Activated naive CD8-positive, alpha-beta T cell treated with anti-CD3 and anti-CD28 coated beads, Interleukin-2, amount 10 ng/mL, durations not matched to agents 7 days and 5 days (primary cell): ENCODE data around the gene ENTHD1. TPM values are rescaled to one million over a fixed set of nuclear protein-coding genes. Genes with fewer than 3 reads are reported as not detected.
A peak's percentile ranks its signal among the peaks of the same experiment; 100 is the strongest.

Source experiments
- ATAC-seq: fragments of 150-1000 bp; cut with Tn5 transposase; one replicate; pipeline ENCODE4 v1.10.0; 2021; ENCODE audit warnings: low read depth, moderate library complexity
- POLR2A ChIA-PET: fragments of 350-600 bp; sonication (Branson Sonifier 250); formaldehyde crosslinking; loops from one replicate; lab custom pipeline; 2021; ENCODE audit warnings: antibody characterized with exemption; lab: Charles Lee
- DNase-seq: peaks from one replicate; pipeline ENCODE4 v3.0.0; 2021
- H3K27ac Mint-ChIP-seq: one replicate; pipeline ENCODE4 v1.8.0; 2022; ENCODE audit warnings: mild to moderate bottlenecking, mixed read lengths
- H3K27me3 Mint-ChIP-seq: one replicate; pipeline ENCODE4 v1.8.0; 2022; ENCODE audit warnings: mild to moderate bottlenecking, moderate library complexity, mixed read lengths
- H3K36me3 Mint-ChIP-seq: one replicate; pipeline ENCODE4 v1.8.0; 2021; ENCODE audit warnings: mild to moderate bottlenecking, mixed read lengths
- H3K4me1 Mint-ChIP-seq: one replicate; pipeline ENCODE4 v1.8.0; 2021; ENCODE audit warnings: mixed read lengths
- H3K4me3 Mint-ChIP-seq: one replicate; pipeline ENCODE4 v1.8.0; 2022; ENCODE audit warnings: mild to moderate bottlenecking, moderate library complexity, mixed read lengths
- H3K9me3 Mint-ChIP-seq: one replicate; pipeline ENCODE4 v1.8.0; 2021; ENCODE audit warnings: mixed read lengths
- total RNA-seq, 2 experiments: library from RNA; stranded (reverse); gene quantifications; one replicate each; pipeline ENCODE4 v1.2.3, GENCODE V29; 2021

Gene ENTHD1, protein sequence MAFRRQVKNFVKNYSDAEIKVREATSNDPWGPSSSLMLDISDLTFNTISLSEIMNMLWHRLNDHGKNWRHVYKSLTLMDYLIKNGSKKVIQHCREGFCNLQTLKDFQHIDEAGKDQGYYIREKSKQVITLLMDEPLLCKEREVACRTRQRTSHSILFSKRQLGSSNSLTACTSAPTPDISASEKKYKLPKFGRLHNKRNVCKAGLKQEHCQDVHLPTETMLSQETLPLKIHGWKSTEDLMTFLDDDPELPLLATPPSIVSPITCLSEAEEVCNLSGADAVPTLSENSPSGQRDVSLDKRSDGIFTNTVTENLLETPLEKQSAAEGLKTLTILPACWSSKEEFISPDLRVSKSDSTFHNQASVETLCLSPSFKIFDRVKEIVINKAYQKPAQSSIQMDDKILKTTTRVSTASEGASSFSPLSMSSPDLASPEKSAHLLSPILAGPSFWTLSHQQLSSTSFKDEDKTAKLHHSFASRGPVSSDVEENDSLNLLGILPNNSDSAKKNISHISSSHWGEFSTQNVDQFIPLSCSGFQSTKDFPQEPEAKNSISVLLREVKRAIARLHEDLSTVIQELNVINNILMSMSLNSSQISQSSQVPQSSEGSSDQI
- total RNA-seq: under 1 TPM; 0.11 to 0.34 TPM

DNA sequence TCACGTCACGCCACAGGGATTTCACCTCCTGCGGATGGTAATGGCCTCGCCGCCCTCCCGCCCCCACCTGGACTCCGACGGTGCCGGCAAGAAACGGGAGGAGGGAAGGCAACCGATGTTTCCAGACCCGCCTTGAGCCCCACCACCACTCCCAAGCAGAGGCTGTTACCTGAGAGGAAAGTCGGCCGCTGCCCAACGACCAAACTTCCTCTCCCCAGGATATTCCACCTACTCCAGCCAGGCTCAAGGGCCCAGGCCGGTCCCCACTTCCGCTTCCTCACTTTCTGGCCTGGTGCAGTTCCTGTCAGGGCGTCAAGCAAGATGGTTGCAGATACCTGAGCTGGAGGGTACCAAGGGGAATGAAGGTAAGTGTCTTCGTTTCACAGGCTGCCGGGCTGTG, at the start of gene ENTHD1:
TSS of gene ENTHD1 (minus strand) at position 235 of the 400 bp plus-strand sequence. CDS start 6,012 bp downstream, outside the sequence.
- no peaks in the 10 kb centered on the region for H3K9me3 Mint-ChIP-seq
- no peak within 1 kb of the TSS for H3K4me3 Mint-ChIP-seq
- ATAC-seq: no peak
- DNase-seq: no peak
- no peaks in the 10 kb centered on the region for H3K27me3 Mint-ChIP-seq
- peaks cover 5% of the 10 kb centered on the region for H3K4me1 Mint-ChIP-seq
- peaks cover 5% of the 10 kb centered on the region for H3K36me3 Mint-ChIP-seq
- POLR2A ChIA-PET: no interaction called here
- H3K27ac Mint-ChIP-seq: no peak within 1 kb of the TSS

DNA sequence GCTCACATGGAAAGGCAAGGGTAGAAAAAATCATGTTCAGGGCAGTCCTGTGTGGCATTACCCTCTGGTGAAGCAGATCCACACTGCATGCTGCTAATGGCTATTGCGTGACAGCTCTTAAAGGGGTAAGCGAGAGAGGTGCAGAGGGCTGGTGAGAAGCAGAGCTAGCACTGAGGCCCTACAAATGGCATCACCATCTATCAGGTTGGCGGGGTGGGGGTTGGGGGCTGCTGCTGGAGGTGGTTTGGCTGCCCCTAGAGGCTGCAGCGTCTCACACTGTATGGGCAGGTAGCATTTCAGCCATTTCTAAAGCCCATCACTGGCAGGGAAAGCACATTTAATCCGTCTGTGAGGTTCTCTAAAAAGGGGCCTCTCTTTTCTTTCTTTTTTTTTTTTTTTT, 49.8 kb upstream of the ENTHD1 start:
- Mint-ChIP-seq H3K4me3 (peak overlapping the region; percentile 79), H3K9me3 (no peaks in the 10 kb centered on the region), H3K27me3 (no peaks in the 10 kb centered on the region), H3K36me3 (peaks cover 37% of the 10 kb centered on the region), H3K4me1 (peaks cover 83% of the 10 kb centered on the region), H3K27ac (peak overlapping the region; percentile 95)
- ATAC-seq (peak; percentile 51), DNase-seq (no peak)
- POLR2A ChIA-PET: interaction anchor here (0.7 to 3.0 kb wide), 11 partner anchors 10 to 101 kb away, joined by 3 to 21 read pairs (median 4); no protein-coding TSS in a partner anchor

DNA sequence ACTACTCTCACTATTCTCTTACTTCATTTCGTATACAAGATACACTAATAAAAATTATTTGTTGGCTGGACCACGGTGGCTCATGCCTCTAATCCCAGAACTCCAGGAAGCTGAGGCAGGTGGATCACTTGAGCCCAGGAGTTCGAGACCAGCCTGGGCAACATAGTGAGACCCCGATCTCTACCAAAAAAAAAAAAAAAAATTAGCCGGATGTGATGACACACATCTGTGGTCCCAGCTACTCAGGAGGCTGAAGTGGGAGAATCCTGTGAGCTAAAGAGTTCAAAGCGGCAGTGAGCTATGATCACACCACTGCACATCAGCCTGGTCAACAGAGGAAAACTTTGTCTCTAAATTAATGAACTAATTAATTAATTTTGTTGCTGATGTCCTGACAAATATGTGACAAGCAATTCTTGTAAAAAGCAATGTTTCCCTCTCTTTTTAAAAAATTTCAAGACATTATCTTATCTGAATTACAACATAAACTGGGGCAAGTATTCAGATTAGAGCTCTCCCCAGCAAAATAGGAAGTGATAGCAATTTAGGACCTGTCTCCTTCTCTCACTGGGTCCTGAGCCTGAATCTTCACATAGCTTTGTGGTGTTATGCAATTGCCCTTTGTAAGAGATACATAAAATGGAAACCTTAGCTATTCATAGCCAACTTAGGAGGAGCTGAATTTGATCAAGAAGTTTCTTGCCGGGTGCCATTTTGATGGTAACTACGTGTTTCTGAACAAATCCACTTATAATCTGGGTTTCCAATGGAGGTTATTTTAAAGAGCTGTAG, 49.1 kb upstream of the ENTHD1 start:
- POLR2A ChIA-PET: interaction anchor here (0.7 to 3.0 kb wide), 15 partner anchors 10 to 102 kb away, joined by 3 to 21 read pairs (median 4); no protein-coding TSS in a partner anchor
- Mint-ChIP-seq H3K9me3 (no peaks in the 10 kb centered on the region), H3K36me3 (peaks cover 34% of the 10 kb centered on the region), H3K27ac (peak overlapping the region; percentile 95), H3K4me1 (peaks cover 85% of the 10 kb centered on the region), H3K4me3 (peak overlapping the region; percentile 79), H3K27me3 (no peaks in the 10 kb centered on the region)
- peak; percentile 27 for ATAC-seq
- no peak for DNase-seq

DNA sequence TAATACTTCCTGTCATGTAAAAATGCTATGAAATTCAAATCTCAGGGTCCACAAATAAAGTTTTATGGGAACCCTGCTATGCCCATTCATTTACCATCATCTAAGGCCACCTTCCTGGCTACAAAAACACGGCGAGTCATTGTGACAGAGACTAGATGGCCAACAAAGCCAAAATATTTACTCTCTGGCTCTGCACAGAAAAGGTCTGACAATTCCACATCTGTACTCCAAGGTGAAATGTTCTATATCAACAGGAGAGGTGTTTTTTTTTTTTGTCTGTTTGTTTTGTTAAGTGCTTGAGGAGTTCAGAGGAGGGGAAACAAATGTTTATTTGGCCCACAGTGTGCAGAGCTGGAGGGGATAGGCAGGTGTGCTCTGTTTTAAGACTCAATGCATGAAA, 48.0 kb upstream of the ENTHD1 start:
- Mint-ChIP-seq H3K4me1 (peaks cover 86% of the 10 kb centered on the region), H3K27me3 (no peaks in the 10 kb centered on the region), H3K9me3 (no peaks in the 10 kb centered on the region), H3K36me3 (peaks cover 30% of the 10 kb centered on the region), H3K4me3 (peak overlapping the region; percentile 12), H3K27ac (peak overlapping the region; percentile 95)
- DNase-seq (no peak), ATAC-seq (no peak)
- POLR2A ChIA-PET: interaction anchor here (0.9 to 2.5 kb wide), 7 partner anchors 8 to 30 kb away, joined by 3 to 21 read pairs (median 8); no protein-coding TSS in a partner anchor

DNA sequence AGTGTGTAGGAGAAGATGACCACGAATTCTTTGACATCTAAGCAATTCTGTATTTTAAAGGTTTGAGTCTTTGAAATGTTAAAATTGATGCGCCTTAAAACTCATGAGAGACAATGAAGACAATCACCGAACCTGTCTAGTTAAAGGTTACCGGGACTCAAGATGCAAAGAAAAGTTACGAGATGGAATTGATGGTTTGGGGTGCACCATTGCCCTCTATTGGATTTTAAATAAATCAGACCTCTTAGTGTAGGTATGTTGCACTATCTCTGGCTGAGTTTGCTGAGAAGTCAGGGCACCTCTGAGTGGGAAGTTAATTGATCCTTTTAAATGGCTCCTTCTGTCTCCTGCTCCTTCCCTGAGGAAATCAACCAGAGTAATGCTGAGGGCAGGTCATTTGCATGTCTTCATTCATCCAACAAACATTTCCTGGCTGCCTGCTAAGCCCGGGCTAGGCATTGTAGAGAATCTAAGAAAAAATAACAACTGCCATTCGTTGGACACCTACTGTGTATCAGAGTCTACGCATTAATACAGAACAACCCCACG, 47.3 kb upstream of the ENTHD1 start:
- Mint-ChIP-seq H3K27ac (peak overlapping the region; percentile 83), H3K9me3 (no peaks in the 10 kb centered on the region), H3K27me3 (no peaks in the 10 kb centered on the region), H3K4me3 (peak overlapping the region; percentile 70), H3K4me1 (peaks cover 89% of the 10 kb centered on the region), H3K36me3 (peaks cover 34% of the 10 kb centered on the region)
- no peak for DNase-seq
- POLR2A ChIA-PET: interaction anchor here (2.4 kb wide), 1 partner anchor 10 kb away, joined by 8 read pairs; no protein-coding TSS in a partner anchor
- ATAC-seq: peak; percentile 35

DNA sequence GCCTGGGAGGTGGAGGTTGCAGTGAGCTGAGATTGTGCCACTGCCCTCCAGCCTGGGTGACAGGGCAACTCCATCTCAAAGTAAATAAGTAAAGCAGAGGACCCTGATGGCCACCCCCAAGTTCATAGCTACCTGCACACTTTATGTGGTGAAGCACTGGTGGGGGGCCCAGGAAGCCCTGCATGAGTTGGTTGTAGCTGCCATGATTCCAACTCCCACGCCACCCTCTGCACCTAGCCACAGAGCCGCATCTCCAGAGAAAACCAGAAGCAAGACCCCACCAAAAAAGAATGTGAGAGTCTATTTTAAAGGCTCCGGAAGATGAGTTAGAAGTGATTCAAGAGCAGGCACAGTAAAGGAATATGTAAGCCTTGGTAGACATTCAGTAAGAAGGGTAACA, 46.3 kb upstream of the ENTHD1 start:
- ATAC-seq: no peak
- peaks cover 35% of the 10 kb centered on the region for H3K36me3 Mint-ChIP-seq
- no peaks in the 10 kb centered on the region for H3K27me3 Mint-ChIP-seq
- peak overlapping the region; percentile 83 for H3K27ac Mint-ChIP-seq
- peak overlapping the region; percentile 70 for H3K4me3 Mint-ChIP-seq
- H3K9me3 Mint-ChIP-seq: no peaks in the 10 kb centered on the region
- H3K4me1 Mint-ChIP-seq: peaks cover 88% of the 10 kb centered on the region
- DNase-seq: no peak
- POLR2A ChIA-PET: interaction anchor here (0.8 to 4.3 kb wide), 4 partner anchors 13 to 33 kb away, joined by 3 to 29 read pairs (median 4); no protein-coding TSS in a partner anchor

DNA sequence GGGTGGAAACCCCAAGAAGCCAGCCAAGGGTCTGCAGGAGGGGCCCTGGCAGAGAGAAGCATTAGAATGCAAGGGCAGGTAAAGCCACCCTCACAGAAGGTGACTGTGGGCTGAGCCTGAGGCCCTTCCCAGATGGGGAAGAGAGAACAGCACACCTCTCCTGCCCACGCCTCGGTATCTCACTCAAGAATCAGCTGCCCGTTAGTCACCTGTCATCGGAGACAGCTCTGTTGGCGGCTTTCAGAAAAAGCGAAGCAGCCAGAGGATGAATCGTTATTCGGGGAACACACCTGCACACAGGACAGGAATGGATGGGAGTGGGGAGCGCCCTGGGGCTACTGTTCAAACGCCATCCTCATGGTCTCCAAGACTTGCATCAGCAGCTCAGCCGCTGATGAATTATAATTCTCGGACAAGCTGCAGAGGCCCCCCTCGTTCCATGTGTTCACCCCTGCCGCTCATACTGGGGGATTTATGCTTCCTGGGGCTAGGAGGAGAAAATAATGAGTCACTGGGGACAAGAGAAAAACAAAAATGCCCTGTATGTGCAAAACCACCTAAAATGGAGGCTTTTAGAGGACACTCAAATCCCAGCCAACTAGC, 45.0 kb upstream of the ENTHD1 start:
- POLR2A ChIA-PET: interaction anchor here (0.7 to 4.3 kb wide), 5 partner anchors 12 to 194 kb away, joined by 3 to 29 read pairs (median 3); no protein-coding TSS in a partner anchor
- H3K27me3 Mint-ChIP-seq: no peaks in the 10 kb centered on the region
- peak; percentile 8 for ATAC-seq
- peaks cover 86% of the 10 kb centered on the region for H3K4me1 Mint-ChIP-seq
- H3K36me3 Mint-ChIP-seq: peaks cover 36% of the 10 kb centered on the region
- peak overlapping the region; percentile 78 for H3K4me3 Mint-ChIP-seq
- peak overlapping the region; percentile 87 for H3K27ac Mint-ChIP-seq
- DNase-seq: no peak
- no peaks in the 10 kb centered on the region for H3K9me3 Mint-ChIP-seq

DNA sequence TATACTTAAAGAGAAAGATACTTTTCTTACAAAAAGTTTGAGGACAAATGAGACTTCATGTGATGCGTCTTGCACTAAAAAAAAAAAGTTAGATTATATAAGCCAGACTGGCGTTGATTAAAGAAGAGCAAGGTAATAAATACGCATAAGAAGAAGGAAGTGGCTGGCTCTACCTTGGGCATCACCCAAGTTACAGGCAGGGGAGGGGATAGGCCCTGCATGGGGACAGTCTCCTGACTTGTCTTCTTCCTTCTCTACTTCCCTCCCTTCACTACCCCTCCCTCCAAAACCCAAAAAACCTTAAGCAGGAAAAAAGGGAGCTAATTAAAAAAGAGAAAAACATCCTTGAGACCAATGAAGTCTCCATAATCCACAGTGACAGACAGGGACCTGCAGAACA, 44.3 kb upstream of the ENTHD1 start:
- Mint-ChIP-seq H3K36me3 (peaks cover 36% of the 10 kb centered on the region), H3K27me3 (no peaks in the 10 kb centered on the region)
- POLR2A ChIA-PET: interaction anchor here (0.8 to 4.3 kb wide), 4 partner anchors 11 to 106 kb away, joined by 3 to 29 read pairs (median 3); no protein-coding TSS in a partner anchor

DNA sequence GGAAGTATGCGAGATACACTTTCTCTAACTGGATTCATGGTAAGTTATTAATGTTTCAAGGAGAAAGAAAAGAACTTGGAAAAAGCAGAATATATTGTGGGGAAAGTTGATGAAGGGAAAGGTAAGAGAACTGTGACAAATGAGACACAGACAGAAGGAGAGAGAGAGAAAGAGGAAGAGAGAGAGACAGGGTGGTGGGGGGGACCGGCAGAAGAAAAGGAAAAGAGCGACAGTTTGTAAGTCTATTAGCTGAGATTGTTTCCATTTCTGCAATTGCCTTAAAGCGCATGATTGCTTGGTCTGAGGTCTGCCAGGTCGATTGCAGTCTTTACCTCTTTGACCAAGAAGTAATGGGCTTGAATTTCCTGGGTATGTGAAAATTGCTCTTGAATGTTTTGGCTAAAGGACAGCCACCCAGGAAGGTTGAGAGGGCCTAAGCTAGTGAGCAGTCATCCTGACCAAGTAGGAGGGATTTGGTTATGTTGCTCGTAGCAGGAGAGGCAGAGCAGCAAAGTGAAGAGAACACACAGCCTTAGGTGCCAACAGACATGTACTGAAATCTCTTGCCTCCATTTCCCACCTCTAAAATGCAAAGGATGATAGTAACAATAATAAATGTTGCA, 43.1 kb upstream of the ENTHD1 start:
- H3K27me3 Mint-ChIP-seq: no peaks in the 10 kb centered on the region
- peak overlapping the region; percentile 78 for H3K4me3 Mint-ChIP-seq
- DNase-seq (no peak), ATAC-seq (no peak)
- H3K36me3 Mint-ChIP-seq: peaks cover 41% of the 10 kb centered on the region
- H3K4me1 Mint-ChIP-seq: peaks cover 82% of the 10 kb centered on the region
- POLR2A ChIA-PET: interaction anchor here (1.0 to 4.3 kb wide), 6 partner anchors 10 to 241 kb away, joined by 3 to 29 read pairs (median 3); partner anchors contain the start of gene TNRC6B
- peak overlapping the region; percentile 87 for H3K27ac Mint-ChIP-seq
- H3K9me3 Mint-ChIP-seq: no peaks in the 10 kb centered on the region

More for the DNA sequence above, 44.3 kb upstream of the ENTHD1 start:
- peak overlapping the region; percentile 87 for H3K27ac Mint-ChIP-seq
- H3K9me3 Mint-ChIP-seq: no peaks in the 10 kb centered on the region
- H3K4me3 Mint-ChIP-seq: peak overlapping the region; percentile 78
- H3K4me1 Mint-ChIP-seq: peaks cover 85% of the 10 kb centered on the region
- ATAC-seq (no peak), DNase-seq (no peak)

DNA sequence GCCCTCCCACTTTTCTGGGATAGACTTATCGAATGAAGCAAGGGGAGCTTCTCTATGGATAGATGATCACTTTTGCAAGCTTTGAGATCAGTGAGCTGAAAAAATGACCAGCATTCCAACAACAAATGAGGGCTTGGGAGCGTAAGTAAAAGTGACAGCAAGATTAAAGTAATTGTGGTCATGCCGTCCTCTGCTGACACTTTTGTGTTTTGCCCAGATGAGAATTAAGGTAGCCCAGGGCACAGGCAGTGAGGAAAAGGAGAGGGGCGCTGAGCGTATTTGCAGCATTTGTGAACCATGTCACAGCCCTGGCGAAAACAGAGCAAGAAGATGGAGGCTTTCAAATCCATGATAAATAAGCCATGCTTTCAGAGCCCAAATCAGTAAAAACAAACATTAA, 42.1 kb upstream of the ENTHD1 start:
- no peak for DNase-seq
- POLR2A ChIA-PET: interaction anchor here (0.6 to 4.1 kb wide), 9 partner anchors 11 to 39 kb away, joined by 3 to 59 read pairs (median 5); no protein-coding TSS in a partner anchor
- no peaks in the 10 kb centered on the region for H3K27me3 Mint-ChIP-seq
- no peak for ATAC-seq
- H3K27ac Mint-ChIP-seq: peak overlapping the region; percentile 87
- peaks cover 75% of the 10 kb centered on the region for H3K4me1 Mint-ChIP-seq
- no peaks in the 10 kb centered on the region for H3K9me3 Mint-ChIP-seq
- H3K36me3 Mint-ChIP-seq: peaks cover 40% of the 10 kb centered on the region
- H3K4me3 Mint-ChIP-seq: peak overlapping the region; percentile 78

DNA sequence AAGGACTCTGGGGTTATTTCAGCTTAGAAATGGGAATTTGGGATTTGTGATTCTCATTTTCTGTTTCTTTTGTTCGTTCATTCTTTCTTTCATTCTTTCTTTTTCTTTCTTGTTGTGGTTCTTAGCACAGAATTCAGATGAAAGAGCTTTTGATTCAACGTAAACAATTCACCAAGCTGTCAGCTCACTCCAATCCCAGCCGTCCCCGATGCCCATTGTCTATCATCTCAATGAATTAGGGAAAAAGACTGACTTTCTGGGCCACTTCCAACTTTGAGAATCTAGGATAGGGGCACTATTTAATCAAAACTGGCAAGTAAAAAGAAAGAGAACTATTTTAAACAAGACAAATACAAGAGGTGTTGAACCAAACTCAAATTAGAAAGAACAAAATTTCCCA, 41.6 kb upstream of the ENTHD1 start:
- ATAC-seq: no peak
- Mint-ChIP-seq H3K27me3 (no peaks in the 10 kb centered on the region), H3K4me3 (peak overlapping the region; percentile 78), H3K4me1 (peaks cover 70% of the 10 kb centered on the region), H3K9me3 (no peaks in the 10 kb centered on the region), H3K27ac (peak overlapping the region; percentile 87), H3K36me3 (peaks cover 35% of the 10 kb centered on the region)
- no peak for DNase-seq
- POLR2A ChIA-PET: interaction anchor here (0.7 to 4.1 kb wide), 9 partner anchors 10 to 109 kb away, joined by 3 to 59 read pairs (median 5); no protein-coding TSS in a partner anchor
